ENCODE measurements around the gene LY9.

LY9 gene

DNA sequence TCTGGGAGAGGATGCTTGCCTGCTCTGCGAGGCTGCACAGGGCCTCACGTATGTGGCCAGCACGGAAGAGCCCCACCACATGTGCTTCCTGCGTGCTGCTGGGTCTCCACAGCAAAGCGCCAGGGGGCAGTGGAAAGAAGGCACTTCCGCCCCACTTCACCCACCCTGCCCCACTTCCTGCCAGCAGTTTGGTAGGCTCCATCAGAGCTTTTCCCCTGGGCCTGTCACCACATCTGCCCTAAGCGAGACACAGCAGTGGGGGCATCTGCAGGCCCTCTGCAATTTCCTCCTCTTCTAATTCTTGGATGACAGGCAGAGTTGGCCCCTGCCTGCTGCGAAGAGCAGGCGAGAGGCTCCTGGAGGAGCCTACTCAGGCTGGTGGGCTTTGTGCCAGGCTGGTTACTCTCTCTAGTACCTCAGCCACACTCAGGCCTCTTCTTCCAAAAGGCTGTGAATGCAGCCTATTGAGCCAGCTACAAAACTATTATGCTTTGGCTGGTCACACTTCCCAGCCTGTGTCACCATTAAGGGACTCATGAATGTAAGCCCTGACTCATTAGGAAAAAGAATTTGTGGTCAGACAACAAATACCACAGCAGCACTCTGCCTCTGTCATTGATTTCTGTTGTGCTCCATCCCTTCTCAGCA is 41.7 kb downstream of the LY9 start:
- peak; percentile 57 to 97 (median 73) for DNase-seq

DNA sequence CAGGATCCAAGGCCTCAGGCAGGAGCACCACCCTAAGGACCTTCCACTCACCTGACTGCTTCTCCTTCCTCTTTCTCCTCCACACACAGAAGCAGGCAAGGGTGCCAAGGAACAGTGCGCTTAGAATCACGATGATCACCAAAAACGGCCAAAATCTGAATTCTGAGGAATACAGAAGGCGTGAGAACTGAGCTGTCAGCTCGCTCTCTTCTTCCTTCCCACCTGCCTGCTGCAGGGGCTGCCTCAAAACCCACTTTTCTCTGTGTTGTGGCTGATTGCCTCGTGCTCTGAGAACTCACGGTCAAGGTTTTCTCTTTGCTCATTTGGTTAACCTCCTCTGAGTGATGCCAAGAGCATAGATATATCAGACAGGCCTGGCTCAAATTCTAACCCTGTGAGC is 42.9 kb downstream of the LY9 start:
- no peak for DNase-seq

DNA sequence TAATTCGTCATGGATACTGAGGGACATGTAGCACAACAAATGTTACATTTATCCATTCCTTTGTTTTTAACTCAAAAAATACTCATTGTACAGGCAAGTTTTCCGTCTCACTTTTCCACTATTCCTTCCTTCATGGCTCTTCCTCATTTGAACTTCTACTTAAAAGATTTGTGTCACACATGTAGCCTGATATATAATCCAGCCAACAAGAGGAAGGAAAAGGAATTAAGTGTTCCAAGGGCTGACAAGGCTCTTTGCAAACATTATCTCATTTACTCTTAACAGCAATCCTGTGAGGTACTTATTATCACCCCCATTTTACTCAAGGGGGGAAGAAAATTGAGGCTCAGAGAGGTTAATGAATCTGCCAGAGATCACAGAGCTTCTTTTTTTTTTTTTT is 43.8 kb downstream of the LY9 start:
- DNase-seq = no peak

DNA sequence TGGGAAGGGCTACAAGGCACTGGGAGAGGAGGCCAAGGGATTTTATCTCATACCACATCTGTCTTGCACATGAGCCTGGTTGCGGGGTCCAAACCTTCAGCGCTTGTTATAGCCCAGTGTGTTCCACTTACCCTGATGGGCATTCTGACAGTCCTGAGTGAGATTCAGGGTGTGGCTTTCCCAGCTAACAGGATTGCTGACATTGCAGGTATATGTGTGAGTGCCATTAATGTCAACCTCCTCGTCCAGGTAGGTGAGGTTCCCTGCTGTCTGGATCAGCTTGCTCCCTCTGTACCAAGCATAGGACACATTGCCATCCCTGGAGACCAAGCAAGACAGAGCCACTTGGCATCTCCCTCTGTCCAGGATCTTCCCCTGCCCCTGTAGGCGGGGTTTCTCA is 45.1 kb downstream of the LY9 start:
- DNase-seq = no peak

DNA sequence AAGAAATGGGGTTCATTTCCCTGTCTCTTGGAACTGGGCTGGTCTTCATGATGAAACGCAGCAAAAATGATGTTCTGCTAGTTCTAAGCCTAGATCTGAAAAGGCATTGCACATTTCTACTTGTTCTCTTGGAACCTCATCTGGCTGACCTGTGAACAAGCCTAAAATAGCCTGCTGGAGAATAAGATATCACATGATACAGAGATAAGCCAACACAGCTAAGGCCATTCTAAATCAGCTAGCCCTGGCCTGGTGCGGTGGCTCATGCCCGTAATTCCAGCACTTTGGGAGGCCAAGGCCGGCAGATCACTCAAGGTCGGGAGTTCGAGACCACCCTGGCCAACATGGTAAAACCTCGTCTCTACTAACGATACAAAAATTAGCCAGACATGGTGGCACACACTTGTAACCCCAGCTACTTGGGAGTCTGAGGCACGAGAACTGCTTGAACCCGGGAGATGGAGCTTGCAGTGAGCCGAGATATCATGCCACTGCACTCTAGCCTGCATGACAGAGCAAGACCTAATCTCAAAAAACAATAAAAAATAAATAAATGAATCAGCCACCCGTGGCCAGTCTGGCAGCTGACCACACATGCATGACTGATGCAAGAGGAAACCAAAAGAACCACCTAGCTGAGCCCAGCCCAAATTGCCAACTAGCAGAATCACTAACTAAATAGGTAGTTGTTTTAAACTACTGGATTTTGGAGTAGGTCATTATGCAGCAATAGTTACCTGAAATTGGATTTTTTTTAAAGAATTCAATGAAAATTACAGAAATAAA is 48.7 kb downstream of the LY9 start:
- DNase-seq = no peak

DNA sequence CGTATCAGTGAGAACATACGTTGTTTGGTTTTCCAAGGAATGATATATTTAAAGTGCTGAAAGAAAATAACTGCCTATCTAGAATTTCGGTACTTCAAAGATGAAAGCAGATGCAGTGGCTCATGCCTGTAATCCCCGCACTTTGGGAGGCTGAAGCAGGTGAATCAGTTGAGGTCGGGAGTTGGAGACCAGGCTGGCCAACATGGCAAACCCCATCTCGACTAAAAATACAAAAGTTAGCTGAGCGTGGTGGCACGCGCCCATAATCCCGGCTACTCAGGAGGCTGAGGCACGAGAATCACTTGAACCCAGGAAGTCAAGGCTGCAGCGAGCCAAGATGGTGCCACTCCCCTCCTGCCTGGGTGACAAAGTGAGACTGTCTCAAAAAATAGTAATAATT is 50.3 kb downstream of the LY9 start:
- DNase-seq = no peak

DNA sequence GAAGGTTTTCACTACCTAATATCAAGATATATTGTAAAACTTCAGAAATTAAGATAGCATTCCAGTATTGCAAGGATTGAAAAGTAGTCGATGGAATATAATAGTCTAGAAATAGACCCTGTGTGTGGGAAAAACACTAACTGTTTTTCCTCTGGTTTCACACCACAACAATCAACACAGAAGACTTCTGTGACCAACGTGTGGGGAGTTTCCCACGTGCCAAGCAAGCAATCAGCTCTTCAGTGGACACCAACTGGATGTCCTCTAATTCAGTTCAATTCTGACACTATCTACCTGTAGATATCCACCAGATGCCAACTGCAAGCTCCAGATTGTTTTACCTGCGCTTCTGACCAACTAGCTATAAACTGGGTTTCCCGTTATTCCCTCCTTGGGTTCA is 54.6 kb downstream of the LY9 start:
- DNase-seq = no peak

DNA sequence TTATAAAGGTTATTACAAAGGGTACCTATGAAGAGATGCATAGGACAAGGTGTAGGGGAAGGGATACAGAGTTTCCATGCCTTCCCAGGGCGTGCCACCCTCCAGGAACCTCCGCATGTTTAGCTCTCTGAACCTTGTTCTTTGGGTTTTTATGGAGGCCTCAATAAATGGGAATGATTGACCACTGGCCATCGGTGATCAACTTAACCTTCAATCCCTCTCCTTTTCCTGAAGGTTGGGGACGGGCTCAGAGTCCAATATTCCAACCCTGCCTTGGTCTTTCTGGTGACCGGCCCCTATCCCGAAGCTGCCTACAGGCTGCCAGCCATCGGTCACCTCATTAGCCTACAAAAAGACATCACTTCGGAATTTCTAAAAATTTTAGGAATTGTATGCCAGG is 55.0 kb downstream of the LY9 start:
- no peak for DNase-seq

DNA sequence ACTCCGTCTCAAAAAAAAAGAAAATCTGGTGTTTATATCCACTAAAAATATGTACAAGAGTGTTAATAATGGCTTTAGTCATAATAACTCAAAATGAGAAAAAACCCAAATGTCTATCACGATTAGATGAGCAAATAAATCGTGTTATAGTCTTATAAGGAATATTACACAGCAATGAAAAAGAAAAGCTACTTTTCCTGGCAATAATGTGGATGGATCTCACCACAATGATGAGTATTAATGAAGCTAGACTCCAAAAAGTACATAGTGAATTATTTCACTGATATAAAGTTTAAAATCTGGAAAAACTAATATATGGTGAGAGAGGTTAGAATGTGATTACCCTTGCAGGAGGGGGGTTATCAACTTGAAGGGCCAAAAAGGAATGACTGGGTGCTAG is 57.0 kb downstream of the LY9 start:
- DNase-seq = no peak

DNA sequence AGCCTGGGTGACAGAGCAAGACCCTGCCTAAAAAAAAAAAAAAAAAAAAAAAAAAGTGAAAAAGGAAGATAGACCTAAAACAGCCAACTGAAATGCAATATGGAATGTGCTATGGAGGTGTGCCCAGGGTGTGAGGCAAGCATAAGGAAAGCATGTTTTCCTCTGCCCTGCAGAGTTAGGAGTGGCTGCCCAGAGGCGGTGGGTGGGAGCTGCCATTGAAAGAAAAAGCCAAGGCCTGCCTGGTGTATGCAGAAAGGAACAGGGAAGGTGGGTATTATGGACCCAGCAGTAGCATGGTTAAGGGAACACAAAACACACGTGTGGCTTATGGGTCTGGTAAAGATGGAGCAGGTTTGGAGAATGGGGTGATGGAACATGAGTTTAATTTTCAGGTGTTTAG is 57.8 kb downstream of the LY9 start:
- DNase-seq = no peak

DNA sequence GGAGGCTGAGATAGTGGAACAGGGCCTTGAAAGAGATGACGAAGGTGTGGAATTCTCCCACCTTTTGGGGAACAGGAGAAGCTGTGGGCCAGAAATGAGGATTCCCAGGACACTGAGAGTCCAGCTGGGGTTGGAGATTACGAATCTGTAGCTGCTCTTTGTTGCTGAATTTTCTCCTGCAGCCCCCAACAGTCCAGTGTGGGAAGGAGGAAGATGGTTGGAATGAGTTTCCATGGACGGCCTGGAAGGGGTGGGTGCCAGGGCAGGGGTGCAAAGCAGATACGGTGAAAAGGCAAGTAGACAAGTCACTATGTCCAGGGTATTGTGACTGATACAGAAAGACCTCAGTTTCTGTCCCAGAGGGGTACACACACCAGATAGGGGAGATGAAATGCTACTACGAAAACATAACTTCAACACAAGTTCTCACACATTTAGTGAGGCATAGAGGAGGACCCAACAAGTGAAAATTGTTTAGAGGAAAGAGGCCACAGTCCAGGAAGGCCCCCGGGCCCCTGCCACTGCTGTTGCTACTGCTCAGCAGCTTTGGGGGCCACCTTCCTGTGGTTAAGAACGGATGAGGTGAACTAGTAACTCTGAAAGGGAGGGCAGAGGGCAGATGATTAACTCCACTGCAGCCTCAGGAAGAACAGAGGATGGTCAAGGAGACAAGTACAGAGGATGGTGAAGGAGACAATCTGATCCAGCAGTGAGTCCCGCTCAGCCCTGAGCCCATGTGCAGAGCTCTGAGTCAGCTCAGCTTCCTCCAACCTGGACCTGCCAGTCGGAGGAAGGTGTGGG is 59.4 kb downstream of the LY9 start:
- no peak for DNase-seq

DNA sequence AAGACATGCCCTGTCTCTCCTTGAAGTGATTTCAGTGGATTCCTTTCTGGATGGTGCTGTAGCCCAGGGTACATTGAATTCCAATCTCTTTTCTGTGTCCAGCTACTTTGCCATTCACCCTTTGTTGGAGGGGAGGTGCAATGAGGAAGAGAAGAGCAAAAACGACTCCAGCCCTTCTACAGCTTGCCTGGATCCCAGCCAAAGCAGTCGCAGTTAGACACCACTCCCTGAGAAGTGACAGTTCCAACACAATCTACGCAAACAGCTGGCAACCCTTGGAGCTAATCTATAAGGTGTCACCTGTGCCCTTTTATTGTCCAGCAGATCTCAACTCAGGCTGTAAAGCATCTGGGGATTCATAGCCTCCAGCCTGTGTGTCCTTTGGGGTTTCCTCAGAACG is 62.1 kb downstream of the LY9 start:
- no peak for DNase-seq

DNA sequence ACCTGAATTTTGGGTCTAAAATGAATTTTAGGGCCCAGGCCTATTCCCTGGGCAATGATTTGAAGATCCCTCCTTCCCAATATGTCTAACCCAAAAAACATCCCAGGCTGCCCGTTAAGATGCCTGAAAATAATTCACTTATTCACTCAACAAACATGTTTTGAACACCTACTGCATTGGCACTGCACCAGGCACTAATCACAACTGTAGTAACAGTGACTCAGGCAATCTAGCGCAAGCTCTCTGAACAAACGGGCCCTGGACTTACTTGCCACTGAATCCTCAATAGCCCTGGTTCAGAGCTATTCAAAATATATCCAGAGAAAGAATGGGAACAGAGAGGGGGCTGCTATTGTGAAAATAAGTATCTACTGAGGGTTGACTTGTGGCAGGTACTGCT is 62.5 kb downstream of the LY9 start:
- no peak for DNase-seq

DNA sequence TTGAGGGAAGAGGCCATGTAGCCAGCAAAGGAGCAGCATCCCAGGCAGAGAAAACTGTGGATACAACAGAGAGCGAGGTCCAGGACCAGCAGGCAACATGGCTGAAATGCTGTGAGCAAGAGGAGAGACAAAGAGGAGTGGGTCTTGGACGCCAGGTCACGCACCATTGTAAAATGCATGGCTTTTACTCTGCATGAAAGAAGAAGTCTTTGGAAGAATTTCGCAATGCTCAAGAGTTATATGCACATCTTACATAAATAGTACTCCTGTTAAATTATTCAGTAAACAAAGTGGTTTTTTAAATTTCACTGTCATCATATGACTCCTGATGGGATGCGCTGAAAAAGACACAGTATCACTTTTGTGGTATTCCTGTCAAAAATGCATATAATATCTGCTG is 63.2 kb downstream of the LY9 start:
- no peak for DNase-seq

DNA sequence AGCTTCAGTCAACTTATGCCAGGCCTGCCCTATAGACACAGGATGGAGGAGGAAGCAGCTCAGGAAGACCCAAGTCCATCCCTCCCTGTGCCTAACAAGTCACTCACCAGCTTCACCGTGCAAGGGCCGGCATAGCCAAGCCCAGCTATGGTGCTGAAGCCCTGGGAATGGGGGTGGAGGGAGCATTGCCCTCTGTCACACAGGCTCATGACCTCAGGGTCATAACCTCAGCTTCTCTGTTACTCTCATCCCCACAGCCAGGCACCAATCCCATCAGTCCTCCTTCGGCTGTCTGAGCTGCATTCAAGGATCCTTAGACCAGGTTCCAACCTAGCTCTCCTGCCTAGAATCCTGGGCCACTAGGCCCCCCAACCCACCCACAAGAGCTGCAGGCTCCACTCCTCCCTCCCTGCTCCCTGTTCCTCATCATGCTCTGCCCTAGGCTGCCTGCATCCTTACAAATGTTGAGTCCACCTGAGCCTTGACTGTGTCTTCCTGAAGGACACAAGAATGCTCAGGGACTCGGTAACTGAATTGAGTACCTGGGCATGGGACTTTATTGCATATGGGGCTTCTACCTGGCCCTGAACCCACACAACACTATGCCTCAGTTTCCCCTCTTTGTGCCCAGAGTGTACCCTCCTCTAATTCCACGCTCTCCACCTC is 65.0 kb downstream of the LY9 start:
- no peak for DNase-seq

DNA sequence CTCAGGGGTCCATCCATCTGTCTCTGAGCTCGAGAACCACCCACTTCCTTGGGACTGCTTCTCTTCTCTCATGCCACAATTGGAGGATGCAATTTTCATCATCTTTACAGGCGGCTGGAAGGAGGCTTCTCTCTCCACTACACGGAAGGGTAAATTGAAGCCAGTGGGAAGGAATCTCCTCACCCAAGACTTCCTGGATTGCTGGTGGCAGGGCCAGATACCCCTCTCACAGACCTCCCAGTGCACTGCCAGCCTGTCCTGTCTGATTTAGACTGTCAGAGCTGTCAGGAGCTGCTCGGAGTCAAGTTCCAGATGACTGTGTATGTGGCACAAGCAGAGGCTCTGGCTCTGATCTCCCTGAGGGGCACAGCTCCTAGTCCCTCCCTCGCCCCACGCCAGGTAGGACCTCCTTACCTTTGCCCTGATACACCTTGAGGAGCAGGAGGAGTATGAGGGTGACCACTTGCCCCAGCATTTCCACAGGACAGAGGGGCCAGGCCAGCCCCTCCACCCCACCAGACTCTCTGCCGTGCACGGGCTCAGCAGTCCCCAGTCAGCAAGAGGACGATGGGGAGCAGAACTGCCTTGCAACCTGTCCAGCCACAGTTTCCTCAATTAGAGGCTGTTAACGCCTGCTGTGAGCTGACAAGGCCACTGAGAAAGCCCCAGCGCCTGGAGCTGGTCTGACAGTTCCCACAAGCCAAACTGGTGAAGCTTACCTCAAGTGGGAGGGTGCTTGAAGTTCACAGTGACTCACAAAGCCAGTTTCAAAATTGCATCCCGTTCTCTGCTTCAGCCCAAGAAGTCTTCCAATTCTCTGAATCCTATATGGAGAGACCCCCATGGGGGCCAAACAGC is 66.5 kb downstream of the LY9 start, which contains the start of gene CD244:
CD244 (minus strand) TSS at position 685 of the 858 bp plus-strand sequence; CDS start at position 475, 210 bp downstream.
- DNase-seq = peak in 1 of 5 donors; percentile 55

DNA sequence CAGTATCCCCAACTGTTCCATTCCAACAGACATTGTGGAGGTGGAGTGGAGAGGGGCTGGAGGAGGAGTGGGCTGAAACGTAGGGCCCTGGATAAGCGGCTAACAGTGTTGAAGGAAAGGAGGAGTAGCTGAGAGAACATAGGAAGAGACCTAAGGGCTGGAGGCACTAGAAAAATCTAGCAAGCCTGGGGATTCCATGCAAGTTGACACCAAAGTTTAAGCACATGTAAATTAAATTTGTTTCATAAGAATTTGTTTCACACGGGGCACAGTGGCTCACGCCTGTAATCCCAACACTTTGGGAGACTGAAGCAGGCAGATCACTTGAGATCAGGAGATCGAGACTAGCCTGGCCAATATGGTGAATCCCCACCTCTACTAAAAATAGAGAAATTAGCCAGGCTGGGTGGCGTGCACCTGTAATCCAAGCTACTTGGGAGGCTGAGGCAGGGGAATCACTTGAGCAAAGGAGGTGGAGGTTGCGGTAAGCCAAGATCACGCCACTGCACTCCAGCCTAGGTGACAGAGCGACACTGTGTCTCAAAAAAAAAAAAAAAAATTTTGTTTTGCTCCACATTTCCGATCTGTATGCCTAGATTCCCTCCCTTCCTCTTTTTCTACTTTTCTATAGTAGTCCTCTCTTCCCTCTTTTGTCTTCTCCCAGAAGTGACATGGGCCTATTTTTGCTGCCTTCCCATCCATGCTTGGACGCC is 67.2 kb downstream of the LY9 start:
- no peak for DNase-seq

DNA sequence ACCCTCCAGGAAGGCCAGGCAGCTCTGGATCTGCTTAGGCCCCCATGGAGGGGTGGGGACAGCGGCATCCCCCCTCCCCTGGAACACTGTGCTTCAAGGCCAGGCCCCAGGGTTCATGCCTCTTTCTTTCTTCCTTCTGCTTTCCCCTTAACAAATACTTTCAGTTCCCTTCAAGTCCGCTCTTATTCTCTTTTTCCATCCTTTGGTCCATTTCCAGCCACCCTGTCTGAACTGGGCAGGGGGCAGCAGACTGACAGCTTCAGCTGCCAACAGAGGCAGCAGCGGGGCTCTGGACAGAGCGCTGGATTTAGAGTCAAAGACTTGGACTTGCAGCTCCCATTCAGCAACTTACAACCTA is 67.8 kb downstream of the LY9 start:
- no peak for DNase-seq

DNA sequence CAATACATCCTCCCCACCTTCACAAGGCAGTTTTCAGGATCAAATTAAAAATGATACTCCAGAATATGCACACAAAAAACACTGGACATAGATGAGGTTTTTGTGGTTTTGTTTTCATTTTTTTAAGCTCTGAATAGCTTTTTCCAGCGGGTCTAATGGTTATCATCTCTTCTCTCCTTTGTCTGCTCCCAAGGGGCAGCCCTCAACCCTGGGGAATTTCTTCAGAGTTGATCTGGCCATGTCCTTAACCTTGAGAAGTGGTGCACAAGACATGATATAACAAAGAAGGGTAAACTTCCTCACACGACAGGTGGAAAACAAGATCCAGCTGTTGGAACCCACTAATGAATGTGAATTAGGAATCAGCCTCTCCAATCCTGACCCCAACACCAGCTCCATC is 68.2 kb downstream of the LY9 start:
- DNase-seq = no peak

DNA sequence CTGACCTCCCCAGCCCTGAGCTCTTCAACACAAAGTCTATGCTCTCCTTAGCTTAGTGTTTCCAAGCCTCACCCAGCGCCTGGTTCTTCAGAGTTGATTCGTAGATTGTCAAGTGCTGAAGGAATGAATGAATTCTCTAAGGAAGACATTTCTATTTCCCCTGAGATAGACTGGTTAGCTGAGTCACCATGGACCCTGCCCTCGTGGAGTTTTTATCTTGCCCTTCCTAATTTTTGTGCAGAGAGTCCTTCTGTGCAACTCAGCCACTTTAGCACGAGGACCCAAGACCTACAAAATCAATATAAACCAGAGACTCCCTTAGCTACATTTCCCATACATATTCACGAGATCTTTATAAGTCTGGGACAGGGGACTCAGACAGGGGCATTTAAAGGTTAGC is 69.4 kb downstream of the LY9 start:
- no peak for DNase-seq

DNA sequence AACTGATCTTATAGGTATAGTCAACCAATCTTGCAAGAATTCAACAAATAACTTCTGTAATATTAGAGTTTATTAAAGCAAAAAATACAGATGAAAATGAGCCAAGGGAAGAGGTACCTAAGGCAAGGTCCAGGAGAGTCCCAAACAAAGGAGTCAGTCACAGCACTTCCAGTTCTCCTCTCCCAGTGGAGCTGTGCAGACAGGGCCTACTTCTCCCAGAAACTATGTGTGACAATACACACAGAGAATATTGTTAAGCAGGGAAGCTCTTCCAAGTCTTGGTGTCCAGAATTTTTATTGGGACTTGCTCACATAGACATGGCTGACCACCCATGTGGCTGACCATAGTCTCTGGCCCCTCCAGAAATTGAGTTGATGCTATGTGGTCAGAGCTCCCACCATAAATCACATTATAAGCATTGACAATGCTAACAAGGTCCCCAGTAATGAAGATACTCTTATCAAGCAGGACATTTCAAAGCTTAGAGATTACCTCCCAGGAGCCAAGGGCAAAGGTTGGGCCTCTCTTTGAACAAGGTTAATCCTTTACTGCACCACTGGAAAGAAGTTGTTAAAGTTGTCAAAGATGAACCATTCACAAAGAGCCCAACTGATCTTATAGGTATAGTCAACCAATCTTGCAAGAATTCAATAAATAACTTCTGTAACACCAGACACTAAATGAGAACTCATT is 70.2 kb downstream of the LY9 start:
- no peak for DNase-seq

All from T-helper 1 cell (primary cell).